H1 (cell line): ENCODE results near the gene ANXA2. TPM values are rescaled to one million over a fixed set of nuclear protein-coding genes. Genes with fewer than 3 reads are reported as not detected.
"Not testable (repeated sequence)": the region's sequence is repeated elsewhere in the genome, so short reads cannot be mapped to it uniquely, and the experiment has no call there.

ENCODE experiments used
- CTCF ChIA-PET: fragments of 300-600 bp; sonication (Branson Sonifier 250); formaldehyde crosslinking; loops from one replicate; lab custom pipeline; 2021; ENCODE audit not compliant: partially characterized antibody; lab: Charles Lee
- POLR2A ChIA-PET: fragments of 300-600 bp; sonication (Branson Sonifier 250); formaldehyde crosslinking; loops from one replicate; lab custom pipeline; 2021; ENCODE audit warnings: inconsistent platforms; ENCODE audit not compliant: partially characterized antibody; lab: Charles Lee
- DNase-seq, 2 experiments: peaks; one replicate each; pipeline versions ENCODE4 v3.0.0 to v3.0.0-alpha.2; 2010 to 2022; ENCODE audit warnings: low spot score in 2 of 2, low read depth in 1 of 2, mixed read lengths in 1 of 2
- FAIRE-seq: peaks from 2 replicates; lab custom pipeline; 2011; peaks lifted over from hg19 to GRCh38; lab: Jason Lieb, UNC
- H2AFZ ChIP-seq: 2 replicates; pipeline ENCODE4 v1.8.1; 2012; ENCODE audit warnings: low read length, inconsistent platforms
- H2AK5ac ChIP-seq: 2 replicates; pipeline ENCODE4 v1.6.1; 2013; ENCODE audit warnings: low read depth, low read length
- H2BK120ac ChIP-seq: replicated peaks from 2 replicates; pipeline ENCODE3; 2013; ENCODE audit warnings: low read depth, low read length, inconsistent platforms
- H2BK12ac ChIP-seq: 2 replicates; pipeline ENCODE4 v1.6.1; 2013; ENCODE audit warnings: low read depth, low read length
- H2BK15ac ChIP-seq: 2 replicates; pipeline ENCODE4 v1.6.1; 2013; ENCODE audit warnings: low read length
- H2BK20ac ChIP-seq: 2 replicates; pipeline ENCODE4 v1.6.1; 2013; ENCODE audit warnings: low read length
- H2BK5ac ChIP-seq: 2 replicates; pipeline ENCODE4 v1.6.1; 2013; ENCODE audit warnings: low read depth, low read length
- H3K14ac ChIP-seq: 2 replicates; pipeline ENCODE4 v1.6.1; 2013; ENCODE audit warnings: inconsistent platforms; ENCODE audit not compliant: insufficient read length
- H3K18ac ChIP-seq: 2 replicates; pipeline ENCODE4 v1.6.1; 2013; ENCODE audit warnings: low read length; ENCODE audit errors: extremely low read depth
- H3K23ac ChIP-seq: 2 replicates; pipeline ENCODE4 v1.6.1; 2013; ENCODE audit warnings: inconsistent platforms; ENCODE audit not compliant: insufficient read length
- H3K23me2 ChIP-seq: 2 replicates; pipeline ENCODE4 v1.6.1; 2013; ENCODE audit warnings: low read depth, low read length
- H3K27ac ChIP-seq: 2 replicates; pipeline ENCODE4 v1.6.1; 2011; ENCODE audit warnings: low read depth, low read length, inconsistent platforms
- H3K27me3 ChIP-seq, 4 experiments: replicated peaks in 1 of 4; 1 replicate in 1 of 4; 2 replicates in 3 of 4; pipeline versions ENCODE4 v1.6.1 to v1.8.1; 2011 to 2013; ENCODE audit warnings: low read length in 3 of 4, mild to moderate bottlenecking in 3 of 4, inconsistent platforms in 2 of 4, mixed read lengths in 2 of 4, moderate library complexity in 1 of 4; ENCODE audit not compliant: control insufficient read depth in 3 of 4, insufficient read depth in 3 of 4; ENCODE audit errors: extremely low read depth in 1 of 4
- H3K36me3 ChIP-seq, 4 experiments: 2 replicates each; pipeline versions ENCODE4 v1.6.1 to v1.8.1; 2011 to 2013; ENCODE audit warnings: mild to moderate bottlenecking in 4 of 4, low read length in 3 of 4, moderate library complexity in 2 of 4, control low read depth in 1 of 4, inconsistent platforms in 1 of 4; ENCODE audit not compliant: insufficient read depth in 4 of 4, control insufficient read depth in 2 of 4
- H3K4ac ChIP-seq: replicated peaks from 2 replicates; pipeline ENCODE3; 2013; ENCODE audit warnings: low read length, low read depth, mixed read lengths, inconsistent platforms; ENCODE audit not compliant: insufficient read length
- H3K4me1 ChIP-seq, 4 experiments: replicated peaks in 1 of 4; 1 replicate in 1 of 4; 2 replicates in 3 of 4; pipeline versions ENCODE4 v1.6.1 to v1.8.1; 2011 to 2013; ENCODE audit warnings: low read length in 3 of 4, inconsistent platforms in 2 of 4, mixed read lengths in 1 of 4; ENCODE audit not compliant: insufficient read depth in 4 of 4, control insufficient read depth in 3 of 4
- H3K4me2 ChIP-seq, 2 experiments: 2 replicates each; pipeline versions ENCODE4 v1.6.1 to v1.8.1; 2011 to 2013; ENCODE audit warnings: low read depth in 2 of 2, low read length in 2 of 2, control low read depth in 1 of 2, inconsistent platforms in 1 of 2, mild to moderate bottlenecking in 1 of 2; ENCODE audit not compliant: insufficient read depth in 1 of 2
- H3K4me3 ChIP-seq, 4 experiments: fragments of 200-600, 300-600 bp in 1 of 4; sonication (generic), shearing (Covaris generic), sonication (Bioruptor Twin) in 1 of 4; 2 replicates each; pipeline versions ENCODE4 v1.5.1 to v1.8.1; 2011 to 2016; ENCODE audit warnings: low read length in 4 of 4, low read depth in 3 of 4, control low read depth in 2 of 4, inconsistent platforms in 2 of 4, mild to moderate bottlenecking in 2 of 4, mixed read lengths in 1 of 4, moderate library complexity in 1 of 4; ENCODE audit not compliant: insufficient read depth in 2 of 4; ENCODE audit errors: extremely low read depth in 1 of 4
- H3K56ac ChIP-seq: replicated peaks from 2 replicates; pipeline ENCODE3; 2013; ENCODE audit warnings: low read depth, mild to moderate bottlenecking, mixed read lengths, low read length, inconsistent platforms; ENCODE audit not compliant: insufficient read length
- H3K79me1 ChIP-seq: 2 replicates; pipeline ENCODE4 v1.6.1; 2013; ENCODE audit warnings: low read depth, low read length, control low read depth
- H3K79me2 ChIP-seq, 2 experiments: 2 replicates each; pipeline versions ENCODE4 v1.6.1 to v1.8.1; 2012 to 2013; ENCODE audit warnings: low read length in 2 of 2, mild to moderate bottlenecking in 2 of 2, inconsistent platforms in 1 of 2; ENCODE audit not compliant: insufficient read depth in 2 of 2, control insufficient read depth in 1 of 2
- H3K9ac ChIP-seq, 4 experiments: replicated peaks in 1 of 4; 1 replicate in 1 of 4; 2 replicates in 3 of 4; pipeline versions ENCODE4 v1.6.1 to v1.8.1; 2011 to 2013; ENCODE audit warnings: low read depth in 3 of 4, low read length in 3 of 4, control low read depth in 2 of 4, mild to moderate bottlenecking in 2 of 4, moderate library complexity in 2 of 4, inconsistent platforms in 1 of 4; ENCODE audit errors: extremely low read depth in 1 of 4
- H3K9me3 ChIP-seq, 2 experiments: 2 replicates each; pipeline versions ENCODE4 v1.6.1 to v1.8.1; 2012 to 2013; ENCODE audit warnings: mild to moderate bottlenecking in 2 of 2, moderate library complexity in 2 of 2, control low read depth in 1 of 2, inconsistent platforms in 1 of 2, low read depth in 1 of 2, low read length in 1 of 2, mixed read lengths in 1 of 2; ENCODE audit not compliant: insufficient read depth in 2 of 2
- H4K20me1 ChIP-seq, 2 experiments: replicated peaks in 1 of 2; 2 replicates each; pipeline versions ENCODE3 to v1.8.1; 2011 to 2013; ENCODE audit warnings: inconsistent platforms in 2 of 2, low read length in 2 of 2, mild to moderate bottlenecking in 1 of 2; ENCODE audit not compliant: insufficient read depth in 2 of 2, control insufficient read depth in 1 of 2
- H4K5ac ChIP-seq: 2 replicates; pipeline ENCODE4 v1.6.1; 2013; ENCODE audit warnings: low read length, low read depth, mixed read lengths, inconsistent platforms; ENCODE audit not compliant: insufficient read length
- H4K8ac ChIP-seq: 2 replicates; pipeline ENCODE4 v1.8.0; 2013; ENCODE audit warnings: mild to moderate bottlenecking, moderate library complexity, low read length, inconsistent platforms; ENCODE audit not compliant: insufficient read depth; ENCODE audit errors: extremely low read depth
- H4K91ac ChIP-seq: replicated peaks from 2 replicates; pipeline ENCODE3; 2013; ENCODE audit warnings: low read length, mixed read lengths, inconsistent platforms; ENCODE audit not compliant: insufficient read length
- WGBS, 2 experiments: shearing (Covaris generic) in 1 of 2; methylation state at CpG; one replicate each; pipeline versions ENCODE4 v1.1.6 to v1.1.7; 2013 to 2015; ENCODE audit warnings: low lambda C conversion rate in 2 of 2, mixed read lengths in 2 of 2, inconsistent platforms in 1 of 2, low coverage in 1 of 2, missing lambda C conversion rate in 1 of 2; ENCODE audit not compliant: insufficient replicate concordance in 2 of 2, insufficient coverage in 1 of 2, insufficient read length in 1 of 2; ENCODE audit errors: extremely low coverage in 1 of 2, missing lambda C conversion rate in 1 of 2; 5-methylcytosine and 5-hydroxymethylcytosine counted together
- polyA plus RNA-seq, 7 experiments: library from polyadenylated mRNA; depleted of rRNA in 3 of 7; stranded (reverse) in 5 of 7; unstranded in 2 of 7; fragments of >200 nt in 5 of 7; fragments of 200-250 nt in 2 of 7; gene quantifications; 1 replicate in 5 of 7; 2 replicates in 1 of 7; 4 replicates in 1 of 7; pipeline versions ENCODE4 v1.2.1 to v1.2.3, GENCODE V29; 2011 to 2013; ENCODE audit warnings: missing spikeins in 2 of 7, mixed read lengths in 2 of 7
- total RNA-seq: library from RNA; stranded (reverse); fragmentation: NEBNext Ultra II Directional; extraction: Animal tissue kit (Norgen Biotek cat#: 25700); gene quantifications from 2 replicates; pipeline ENCODE4 v1.2.1, GENCODE V29; 2021

The ANXA2 gene
- total and polyA plus RNA-seq, 2 of the 8 experiments (the other 6 are each of a cell fraction or from before 2014, with no cell fraction given): 178 to 217 TPM

GRCh38 chr15:60410350-60410749, 12.6 kb upstream of the ANXA2 start:
- not testable (repeated sequence) for H2BK5ac ChIP-seq, H4K91ac ChIP-seq, H2AFZ ChIP-seq, H3K27me3 ChIP-seq, H2BK12ac ChIP-seq, H3K14ac ChIP-seq, H3K23me2 ChIP-seq, H2BK20ac ChIP-seq, H3K9me3 ChIP-seq, H3K36me3 ChIP-seq, H4K8ac ChIP-seq, H3K79me2 ChIP-seq, H3K56ac ChIP-seq, H3K4me2 ChIP-seq, H3K23ac ChIP-seq, H3K4me1 ChIP-seq, H2BK15ac ChIP-seq, H3K4ac ChIP-seq, DNase-seq, H3K79me1 ChIP-seq, H3K9ac ChIP-seq, H3K18ac ChIP-seq, H2AK5ac ChIP-seq, H3K4me3 ChIP-seq, H3K27ac ChIP-seq, H2BK120ac ChIP-seq, H4K20me1 ChIP-seq, FAIRE-seq, H4K5ac ChIP-seq
- ChIA-PET CTCF (interaction anchor here (0.7 to 1.6 kb wide), 2 partner anchors 13 to 51 kb away, joined by 3 to 4 read pairs; no protein-coding TSS in a partner anchor), POLR2A (interaction anchor here (1.1 kb wide), 1 partner anchor 68 kb away, joined by 3 read pairs; the partner anchor contains the start of gene ICE2)
- 97% methylated on average over 8 of the region's 9 CpGs; no CpG with 5 or more reads in 1 of the 2 experiments for WGBS, 2 experiments
